GM12878 (cell line): Measurements from ENCODE around the gene ABCC11. TPM values are rescaled to one million over a fixed set of nuclear protein-coding genes. Genes with fewer than 3 reads are reported as not detected.
"Not testable (repeated sequence)": the region's sequence is repeated elsewhere in the genome, so short reads cannot be mapped to it uniquely, and the experiment has no call there.

Experiments
- ATAC-seq: fragments of 200-7000 bp; cut with Tn5 transposase; 3 replicates; pipeline ENCODE4 v1.9.1; 2020; ENCODE audit warnings: mild to moderate bottlenecking, moderate library complexity
- BruUV-seq: library from RNA; stranded (reverse); fragments of 400-500 nt; replicated peaks from 2 replicates; lab custom pipeline; 2021; lab: Mats Ljungman, UMichigan
- CTCF ChIA-PET: fragments of 300-600 bp; sonication (Branson Sonifier 250); formaldehyde crosslinking; extraction: SDS; loops from one replicate; lab custom pipeline; 2021; ENCODE audit warnings: inconsistent platforms; lab: Yijun Ruan, JAX
- POLR2A ChIA-PET: fragments of 350-600 bp; formaldehyde crosslinking; extraction: SDS; loops from one replicate; lab custom pipeline; 2021; ENCODE audit warnings: inconsistent platforms; lab: Charles Lee
- RAD21 ChIA-PET: fragments of 300-600 bp; sonication (Branson Sonifier 250); formaldehyde crosslinking; loops from one replicate; lab custom pipeline; 2023; ENCODE audit warnings: antibody characterized with exemption; ENCODE audit not compliant: unreplicated experiment; lab: Charles Lee
- SMC1A ChIA-PET: fragments of 300-600 bp; sonication (Branson Sonifier 250); formaldehyde crosslinking; loops from one replicate; lab custom pipeline; 2023; ENCODE audit not compliant: unreplicated experiment, uncharacterized antibody; lab: Charles Lee
- DNase-seq: peaks from one replicate; pipeline ENCODE4 v3.0.0-alpha.2; 2011; ENCODE audit warnings: low read depth, low spot score
- FAIRE-seq: peaks from 3 replicates; lab custom pipeline; 2011; peaks lifted over from hg19 to GRCh38; lab: Jason Lieb, UNC
- H2AFZ ChIP-seq: 2 replicates; pipeline ENCODE4 v1.6.0; 2011; ENCODE audit warnings: low read depth, low read length, control low read depth; ENCODE audit not compliant: control insufficient read depth
- H3K27ac ChIP-seq: 2 replicates; pipeline ENCODE4 v1.5.1; 2011; ENCODE audit warnings: control low read depth; ENCODE audit not compliant: control insufficient read depth, insufficient read depth
- H3K27me3 ChIP-seq, 2 experiments: replicated peaks in 1 of 2; 2 replicates each; pipeline versions ENCODE4 v1.6.0 to v1.6.1; 2011; ENCODE audit warnings: low read length in 1 of 2; ENCODE audit not compliant: control insufficient read depth in 2 of 2, insufficient read depth in 2 of 2
- H3K36me3 ChIP-seq, 2 experiments: 2 replicates each; pipeline ENCODE4 v1.5.1; 2011; ENCODE audit warnings: low read length in 1 of 2; ENCODE audit not compliant: control insufficient read depth in 2 of 2, insufficient read depth in 2 of 2
- H3K4me1 ChIP-seq: 2 replicates; pipeline ENCODE4 v1.6.1; 2011; ENCODE audit warnings: mild to moderate bottlenecking, low read length, moderate library complexity, mixed read lengths; ENCODE audit not compliant: control insufficient read depth, insufficient read depth
- H3K4me2 ChIP-seq: 2 replicates; pipeline ENCODE4 v1.6.0; 2011; ENCODE audit warnings: control low read depth; ENCODE audit not compliant: control insufficient read depth, insufficient read depth
- H3K4me3 ChIP-seq: fragments of 200-600 bp; sonication (generic); 2 replicates; pipeline ENCODE4 v1.5.1; 2016
- H3K79me2 ChIP-seq: 2 replicates; pipeline ENCODE4 v1.6.0; 2011; ENCODE audit warnings: low read length; ENCODE audit not compliant: control insufficient read depth, insufficient read depth
- H3K9ac ChIP-seq: 2 replicates; pipeline ENCODE4 v1.8.0; 2011; ENCODE audit warnings: low read length, control low read depth, mixed read lengths; ENCODE audit not compliant: control insufficient read depth, insufficient read depth
- H3K9me3 ChIP-seq: replicated peaks from 3 replicates; pipeline ENCODE4 v1.5.1; 2011; ENCODE audit warnings: mild to moderate bottlenecking, low read length; ENCODE audit not compliant: control insufficient read depth, insufficient read depth
- H4K20me1 ChIP-seq: 2 replicates; pipeline ENCODE4 v1.6.0; 2011; ENCODE audit not compliant: control insufficient read depth, insufficient read depth
- BHLHE40 ChIP-seq, 2 experiments: fragments of 450-650 bp in 1 of 2; IDR thresholded peaks; 2 replicates each; pipeline ENCODE4 v1.6.1; 2011 to 2017; ENCODE audit warnings: low read depth in 2 of 2, borderline replicate concordance in 1 of 2, improper control_type of control experiment in 1 of 2, low read length in 1 of 2, mild to moderate bottlenecking in 1 of 2
- CBX5 ChIP-seq: sonication (generic); IDR thresholded peaks from 2 replicates; pipeline ENCODE4 v1.6.1; 2016; ENCODE audit warnings: low read depth, moderate library complexity, mild to moderate bottlenecking, inconsistent platforms
- NBN ChIP-seq: fragments of 450-650 bp; IDR thresholded peaks from 2 replicates; pipeline ENCODE4 v1.6.1; 2016
- RELB ChIP-seq: fragments of 450-650 bp; IDR thresholded peaks from 2 replicates; pipeline ENCODE4 v1.6.1; 2017; ENCODE audit warnings: low read depth, mild to moderate bottlenecking, moderate library complexity
- WGBS: methylation state at CpG from one replicate; pipeline ENCODE4 v1.1.6; 2016; ENCODE audit warnings: low lambda C conversion rate; ENCODE audit not compliant: insufficient replicate concordance, insufficient coverage; ENCODE audit errors: missing lambda C conversion rate; 5-methylcytosine and 5-hydroxymethylcytosine counted together
- in situ Hi-C: fragments of 300-500 bp; cut with MboI; formaldehyde crosslinking; loops from 9 replicates; pipeline ENCODE4 v1.14.3; 2018; ENCODE audit warnings: mixed read lengths
- intact Hi-C: fragments of 100-400 bp; cut with micrococcal nuclease; formaldehyde crosslinking; loops from one replicate; pipeline ENCODE4 v1.14.2; 2022; ENCODE audit not compliant: unreplicated experiment
- polyA plus RNA-seq, 11 experiments: library from polyadenylated mRNA; depleted of rRNA in 4 of 11; unstranded in 6 of 11; stranded (reverse) in 5 of 11; fragments of >200 nt; fragmentation: Nextera tagmentation in 4 of 11; fragmentation: Illumina TruSeq in 1 of 11; extraction: Ambion mirVana in 4 of 11; extraction: Trizol in 1 of 11; gene quantifications; 1 replicate in 1 of 11; 2 replicates in 10 of 11; pipeline versions ENCODE4 v1.2.1 to v1.2.3, GENCODE V29; 2011 to 2016; ENCODE audit warnings: inconsistent platforms in 2 of 11, missing spikeins in 2 of 11, low read depth in 1 of 11
- total RNA-seq, 4 experiments: library from RNA; depleted of rRNA in 3 of 4; stranded (reverse); fragments of >200 nt in 3 of 4; fragmentation: Illumina TruSeq in 1 of 4; extraction: Trizol in 1 of 4; gene quantifications; 2 replicates each; pipeline versions ENCODE4 v1.2.1 to v1.2.3, GENCODE V29; 2013 to 2021

Gene ABCC11
- total and polyA plus RNA-seq, 10 of the 15 experiments (the other 5 are each of a cell fraction or from before 2014, with no cell fraction given) = 0.04 to 0.20 (median 0.10) TPM; not detected in 6

DNA sequence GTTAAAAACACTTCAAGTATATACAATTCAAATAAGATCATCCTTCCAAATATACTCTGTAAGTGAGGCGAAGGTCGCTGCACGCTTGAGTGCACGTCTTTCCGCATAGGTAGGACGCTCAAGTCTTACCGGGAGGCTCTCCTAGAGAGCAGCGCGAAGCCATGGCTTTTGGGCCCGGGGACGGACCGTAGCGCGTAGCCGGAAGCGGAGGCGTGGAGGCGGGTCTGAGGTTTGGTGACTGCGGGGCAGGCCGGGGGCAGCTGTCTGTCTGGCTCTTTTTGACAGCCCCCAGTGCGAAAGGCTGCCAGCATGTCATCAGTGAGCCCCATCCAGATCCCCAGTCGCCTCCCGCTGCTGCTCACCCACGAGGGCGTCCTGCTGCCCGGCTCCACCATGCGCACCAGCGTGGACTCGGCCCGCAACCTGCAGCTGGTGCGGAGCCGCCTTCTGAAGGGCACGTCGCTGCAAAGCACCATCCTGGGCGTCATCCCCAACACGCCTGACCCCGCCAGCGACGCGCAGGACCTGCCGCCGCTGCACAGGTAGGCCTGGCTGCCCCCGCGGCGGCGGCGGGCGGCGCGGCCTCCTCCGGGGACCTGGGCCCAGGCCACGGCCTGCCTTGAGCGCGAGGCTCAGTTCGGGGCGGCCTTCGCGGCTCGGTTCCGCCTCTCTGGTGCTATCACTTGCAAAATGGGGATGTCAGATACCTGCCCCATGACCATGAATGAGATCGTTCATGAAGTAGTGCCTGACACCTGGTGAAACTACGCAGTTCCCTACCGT lies 3.1 kb downstream of the ABCC11 start, which contains the start of gene LONP2 (continued):
- TF ChIP-seq RELB = peak; percentile 74
- TF ChIP-seq CBX5 = peak; percentile 74; the same call in 1 of the 2 replicates
- TF ChIP-seq NBN = peak; percentile 77; the same call in 1 of the 2 replicates
- peak in 1 of 2 experiments; percentile 41; a peak in 2 of 4 replicates for TF ChIP-seq BHLHE40 (IDR thresholded peaks at IDR 0.05; ENCODE audit: borderline replicate concordance in 1 of 2, low read depth in 2 of 2, low read length in 1 of 2)

DNA sequence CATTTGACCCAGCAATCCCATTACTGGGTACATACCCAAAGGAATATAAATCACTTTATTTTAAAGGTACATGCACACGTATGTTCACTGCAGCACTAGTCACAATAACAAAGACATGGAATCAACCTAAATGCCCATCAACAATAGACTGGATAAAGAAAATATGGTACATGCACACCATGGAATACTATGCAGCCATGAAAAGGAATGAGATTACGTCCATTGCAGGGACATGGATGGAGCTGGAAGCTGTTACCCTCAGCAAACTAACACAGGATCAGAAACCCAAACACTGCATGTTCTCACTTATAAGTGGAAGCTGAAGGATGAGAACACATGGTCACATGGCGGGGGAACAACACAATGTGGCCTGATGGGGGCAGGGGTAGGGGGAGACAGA lies 7.2 kb downstream of the ABCC11 start:
- H3K36me3 ChIP-seq, H3K9me3 ChIP-seq, FAIRE-seq, H3K27ac ChIP-seq, H2AFZ ChIP-seq, H3K4me1 ChIP-seq, BruUV-seq, ATAC-seq, DNase-seq, H4K20me1 ChIP-seq, H3K4me2 ChIP-seq, H3K27me3 ChIP-seq, RAD21 ChIA-PET, H3K4me3 ChIP-seq, in situ Hi-C loops, H3K9ac ChIP-seq: not testable (repeated sequence)
- intact Hi-C loops = loop anchor here (5.0 kb wide), 1 partner anchor 138 kb away; no protein-coding TSS in a partner anchor
- WGBS = 95% methylated on average over 3 of the region's 3 CpGs
- ChIA-PET SMC1A (interaction anchor here (0.7 kb wide), 1 partner anchor 37 kb away, joined by 3 read pairs; no protein-coding TSS in a partner anchor), POLR2A (interaction anchor here (0.7 kb wide), 1 partner anchor 168 kb away, joined by 4 read pairs; no protein-coding TSS in a partner anchor), CTCF (interaction anchor here (1.0 kb wide), 1 partner anchor 390 kb away, joined by 3 read pairs; no protein-coding TSS in a partner anchor)
- peaks cover 12% of the 10 kb centered on the region for H3K79me2 ChIP-seq
